GM19395 (cell line): Measurements from ENCODE around the gene EFL1.
"Not testable (repeated sequence)": the region's sequence is repeated elsewhere in the genome, so short reads cannot be mapped to it uniquely, and the experiment has no call there.

Experiments
- ATAC-seq: cut with Tn5 transposase; IDR thresholded peaks from one replicate; pipeline ENCODE4 v1.9.1; 2021; ENCODE audit warnings: mild to moderate bottlenecking, moderate library complexity; ENCODE audit not compliant: unreplicated experiment

EFL1 gene

DNA sequence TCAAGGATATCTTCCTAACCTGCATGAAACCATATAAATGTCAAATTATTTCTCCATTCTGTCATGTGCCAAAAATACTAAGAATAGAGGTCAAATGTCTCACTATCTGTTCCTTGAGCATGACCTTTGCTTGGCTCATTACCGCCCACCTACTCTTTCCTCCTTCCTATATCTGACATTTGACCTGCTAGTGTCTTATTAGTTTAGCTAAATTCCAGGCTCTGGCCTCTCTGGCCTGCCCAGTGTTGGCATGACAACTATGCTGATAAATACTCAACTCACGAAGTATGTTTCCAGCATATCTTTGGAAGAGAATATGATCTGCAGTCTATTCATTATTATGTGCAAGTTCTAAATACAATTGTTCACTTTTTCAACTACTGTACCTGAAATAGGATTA lies 58.0 kb downstream of the EFL1 start:
- not testable (repeated sequence) for ATAC-seq

DNA sequence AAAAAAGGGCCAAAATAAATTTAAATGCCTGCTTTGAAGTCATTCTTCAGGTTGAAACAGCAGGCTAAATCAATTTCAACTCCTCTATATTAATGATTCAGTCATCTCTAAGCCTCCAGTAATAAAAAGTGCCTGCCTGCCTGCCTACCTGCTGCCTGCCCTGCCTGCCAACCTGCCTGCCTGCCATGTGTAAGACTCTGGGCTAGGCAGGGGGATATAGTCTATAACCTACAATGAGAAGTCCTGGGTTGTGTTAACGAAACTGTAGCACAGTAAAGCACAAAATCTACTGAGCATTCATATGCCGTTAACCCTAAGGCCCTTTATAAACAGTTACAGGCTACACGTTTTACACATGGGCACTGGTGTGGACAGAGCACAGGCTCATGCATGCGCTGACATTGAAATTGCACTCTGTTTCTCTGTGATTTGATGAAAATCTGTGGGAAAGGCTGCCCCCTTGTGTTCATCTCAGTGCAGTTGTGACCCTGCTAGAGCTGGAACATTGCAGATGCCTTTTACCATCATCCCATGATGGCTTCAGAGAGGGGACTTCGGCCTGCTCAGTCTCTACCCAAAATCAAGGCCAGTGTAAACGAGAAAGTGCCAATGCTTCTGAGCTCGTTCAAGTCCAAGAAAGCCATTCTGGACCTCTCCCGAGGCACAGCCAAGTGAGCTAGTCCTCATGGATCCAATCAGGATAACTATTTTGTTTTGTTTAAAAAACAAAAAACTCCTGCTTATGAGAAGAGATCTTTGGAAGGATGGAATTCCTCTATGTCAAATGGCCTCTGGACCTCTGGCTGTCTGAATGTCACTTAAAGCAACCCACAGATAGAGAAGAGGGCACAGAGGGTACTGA lies 64.6 kb downstream of the EFL1 start:
- ATAC-seq = peak; percentile 94

GRCh38 chr15:82196353-82196752 lies 66.2 kb downstream of the EFL1 start:
- no peak for ATAC-seq

DNA sequence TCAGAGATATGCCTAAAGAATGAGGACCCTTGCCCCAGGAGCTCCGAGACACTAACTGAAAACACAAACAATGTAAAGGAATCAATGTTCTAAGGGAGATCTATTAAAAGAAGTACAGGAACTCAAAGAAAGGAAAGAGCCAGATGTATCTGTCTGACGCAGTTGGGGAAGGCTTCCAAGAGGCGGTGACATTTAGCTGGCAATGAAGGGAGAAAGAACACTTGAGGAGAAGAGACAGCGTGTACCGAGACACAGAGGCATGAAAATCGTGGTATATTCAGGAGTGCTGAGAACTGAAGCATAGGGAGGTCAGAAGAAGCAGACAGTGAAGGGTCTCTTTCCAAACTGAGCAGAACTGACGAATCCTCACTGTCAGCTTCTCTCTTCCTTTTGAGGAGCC lies 66.7 kb downstream of the EFL1 start:
- not testable (repeated sequence) for ATAC-seq

DNA sequence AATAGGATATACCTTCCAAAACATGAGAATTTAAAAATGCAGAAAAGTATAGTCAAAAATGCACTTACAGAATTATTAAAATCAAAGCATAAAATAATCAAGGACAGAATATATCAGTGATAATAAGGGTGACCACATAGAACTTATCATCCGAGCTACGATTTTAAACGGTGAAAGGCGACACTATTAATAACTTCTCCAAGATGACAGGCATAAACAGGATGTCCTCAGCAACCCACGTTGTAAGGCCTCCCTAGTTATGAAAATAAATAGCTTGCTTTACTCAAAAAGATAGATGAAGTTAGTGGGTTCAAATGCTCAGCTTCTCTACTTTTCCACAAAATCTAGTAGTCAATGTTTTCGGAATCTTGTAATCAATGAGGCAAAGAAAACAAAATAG lies 68.0 kb downstream of the EFL1 start:
- ATAC-seq = not testable (repeated sequence)

DNA sequence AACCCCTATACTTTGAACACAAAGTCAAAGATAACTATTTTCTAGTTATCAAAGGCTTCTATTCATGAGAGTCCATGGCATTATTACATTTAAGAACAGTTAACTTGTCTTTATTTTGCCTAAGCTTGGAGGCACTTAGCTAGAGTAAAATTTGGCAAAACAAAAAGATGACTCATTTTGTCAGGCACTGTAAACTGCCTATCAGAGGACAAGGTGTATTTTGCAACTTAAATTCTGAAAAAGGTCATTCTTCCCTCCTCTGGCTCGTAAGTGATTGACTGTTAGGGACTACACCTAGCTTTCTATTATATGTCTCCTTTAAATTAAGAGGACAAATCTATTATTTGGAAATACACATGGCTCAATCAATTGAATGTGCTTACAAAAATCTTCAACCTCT lies 69.1 kb downstream of the EFL1 start:
- ATAC-seq = not testable (repeated sequence)

GRCh38 chr15:82192394-82192793 lies 70.1 kb downstream of the EFL1 start:
- ATAC-seq = not testable (repeated sequence)

GRCh38 chr15:82186719-82187406 lies 75.7 kb downstream of the EFL1 start:
- ATAC-seq = peak; percentile 92

GRCh38 chr15:82186161-82186560 lies 76.4 kb downstream of the EFL1 start:
- ATAC-seq = no peak

DNA sequence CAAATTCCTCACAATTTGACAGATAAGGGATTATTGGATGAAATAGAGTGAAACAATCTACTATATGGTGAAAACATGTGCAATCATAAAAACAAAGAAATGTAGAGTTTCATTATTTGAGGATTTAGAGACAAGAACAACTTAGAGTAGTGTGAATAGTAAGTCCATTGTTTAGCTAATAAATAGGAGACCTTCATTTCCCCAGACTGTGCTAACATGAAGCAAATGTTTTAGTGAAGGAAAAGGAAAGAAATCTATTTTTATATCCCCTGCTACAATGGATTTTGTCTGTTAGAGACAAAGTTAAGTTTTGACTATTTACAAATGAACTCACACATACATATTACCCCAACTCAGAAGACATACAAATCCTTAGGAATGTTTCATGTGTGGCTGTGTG lies 77.8 kb downstream of the EFL1 start:
- ATAC-seq = no peak

- no peak for ATAC-seq
Observed at GRCh38 chr15:82184355-82184754, 78.2 kb downstream of the EFL1 start.

DNA sequence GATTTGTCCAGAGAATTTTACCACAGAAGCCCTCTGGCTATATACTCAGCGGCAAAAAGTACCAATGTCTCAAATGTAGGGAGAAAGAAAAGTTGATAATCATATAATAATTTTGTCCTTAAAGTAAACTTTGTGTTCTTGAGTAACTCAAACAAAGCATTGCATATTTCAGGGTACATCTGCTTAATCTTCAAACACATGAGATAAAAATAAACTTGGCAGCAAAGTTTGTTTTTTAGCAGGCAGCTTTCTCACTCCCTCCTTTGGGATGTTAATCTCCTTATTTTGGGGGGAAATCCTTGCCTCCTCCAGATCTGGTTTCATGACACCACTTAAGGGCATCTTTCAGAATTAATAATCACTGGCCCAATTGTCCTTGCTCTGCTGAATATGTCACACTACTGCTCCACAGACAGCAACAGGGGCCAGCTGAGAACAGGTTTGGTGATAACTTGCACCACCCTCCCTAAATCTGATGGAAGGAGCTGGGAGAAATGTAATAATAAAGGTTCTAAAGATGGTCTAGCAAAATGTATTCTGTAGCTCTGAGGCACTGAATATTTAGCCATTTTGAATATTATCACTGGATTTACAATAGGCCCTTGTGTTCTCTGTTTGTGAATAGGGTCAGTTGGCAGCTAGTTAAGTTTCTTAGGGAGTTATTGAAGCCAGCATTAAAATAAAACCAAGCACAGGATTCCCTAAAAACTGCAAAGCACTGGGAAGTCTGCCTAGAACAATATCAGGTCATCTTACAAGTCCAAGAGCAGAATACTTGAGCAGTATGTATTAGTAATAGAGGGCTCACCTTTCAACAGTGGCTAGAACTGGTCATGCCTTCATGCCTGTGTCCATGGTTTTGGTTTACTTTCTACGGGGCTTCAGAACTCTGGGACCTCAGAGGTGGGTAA lies 79.2 kb downstream of the EFL1 start:
- ATAC-seq = no peak

- ATAC-seq = no peak
Observed at GRCh38 chr15:82181371-82181770, 81.2 kb downstream of the EFL1 start.

DNA sequence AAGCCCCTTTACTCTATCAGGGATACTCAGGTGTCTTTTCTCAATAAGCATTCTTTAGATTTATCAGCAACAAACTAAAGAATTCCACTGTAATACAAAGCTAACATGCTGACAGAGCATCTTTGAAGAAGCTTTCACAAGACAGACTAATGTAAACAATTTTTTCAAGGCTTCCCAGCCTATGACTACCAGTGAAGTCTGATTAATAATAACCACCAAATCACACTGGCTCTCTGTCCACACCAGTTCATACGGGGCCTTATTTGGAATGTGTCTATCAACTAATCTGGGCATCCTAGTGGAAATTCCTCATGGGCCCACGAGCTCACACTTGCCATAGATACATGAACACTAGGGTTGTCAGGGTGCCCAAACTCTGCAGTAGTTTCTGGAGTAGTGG lies 84.5 kb downstream of the EFL1 start:
- ATAC-seq = no peak

DNA sequence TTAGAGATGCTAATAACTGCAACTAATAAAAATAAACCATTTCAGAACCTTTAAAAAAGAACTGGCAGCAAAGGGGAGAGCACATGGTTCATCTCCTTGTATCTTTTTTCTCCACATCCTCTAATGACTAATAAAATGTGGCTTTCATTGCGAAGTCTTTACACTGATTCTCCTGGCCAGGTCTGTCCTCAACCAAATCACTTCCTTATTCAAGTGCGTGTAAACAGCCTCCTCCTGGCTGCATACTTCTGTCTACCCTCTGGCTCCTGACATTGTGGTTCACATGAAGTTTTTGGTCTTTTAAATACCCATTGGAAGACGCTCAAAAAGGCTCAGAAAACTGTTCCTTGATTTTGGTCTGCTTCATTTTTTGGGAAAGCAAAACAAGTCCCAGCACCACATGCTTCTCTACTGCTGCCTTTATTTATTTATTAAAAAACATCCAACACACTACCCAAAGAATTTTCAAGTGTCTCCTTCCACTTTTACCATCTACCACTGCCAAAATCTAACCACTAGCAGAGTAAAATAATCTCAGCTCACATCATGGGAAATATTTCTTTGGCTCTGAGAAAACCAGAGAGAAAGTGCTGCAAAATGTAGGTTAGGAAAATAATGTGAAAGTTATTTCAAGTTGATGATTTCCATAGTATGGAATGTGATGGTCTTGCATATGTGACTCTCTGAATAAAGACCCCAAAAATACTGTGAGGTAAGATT lies 85.1 kb downstream of the EFL1 start:
- ATAC-seq = no peak

- no peak for ATAC-seq
Observed at GRCh38 chr15:82176542-82176941, 86.0 kb downstream of the EFL1 start.

GRCh38 chr15:82174471-82175235 lies 87.9 kb downstream of the EFL1 start:
- ATAC-seq = no peak

GRCh38 chr15:82173108-82173507 lies 89.4 kb downstream of the EFL1 start:
- no peak for ATAC-seq

DNA sequence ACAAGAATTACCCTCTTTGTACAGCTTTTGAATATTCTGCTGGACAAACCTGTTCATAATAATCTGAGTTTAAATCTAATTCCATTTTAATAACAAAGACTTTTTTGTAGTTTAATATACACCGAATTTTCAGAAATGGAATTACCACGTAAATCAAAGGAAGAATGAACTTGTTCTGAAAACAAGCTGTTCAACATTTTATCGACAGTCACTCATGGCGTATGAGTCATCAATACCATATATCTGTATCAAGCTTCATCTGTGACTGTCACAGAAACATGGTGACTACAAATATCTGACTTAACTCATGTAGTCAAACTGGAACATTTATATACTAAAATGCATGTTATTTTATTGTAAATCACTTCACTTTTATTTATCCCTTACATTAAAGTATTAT lies 90.0 kb downstream of the EFL1 start:
- ATAC-seq = no peak

DNA sequence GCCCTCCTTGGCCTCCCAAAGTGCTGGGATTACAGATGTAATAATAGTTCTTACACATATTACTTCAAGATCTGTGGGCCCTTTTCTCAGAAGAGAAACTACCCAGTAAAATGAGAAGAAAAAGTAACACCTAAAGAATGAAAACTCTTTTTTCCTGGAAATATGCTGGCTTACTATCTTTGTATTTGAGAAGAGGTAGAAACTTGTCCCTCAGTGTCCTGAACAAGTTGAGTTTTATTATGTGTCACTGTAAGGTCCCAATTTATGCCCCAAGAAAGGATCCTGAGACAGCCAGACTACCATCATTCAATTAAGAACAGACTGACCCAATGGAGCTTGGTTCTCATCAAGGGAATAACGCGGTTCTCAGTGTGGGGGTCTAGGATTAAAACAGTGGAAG lies 93.8 kb downstream of the EFL1 start:
- ATAC-seq = no peak
